DND-41 (cell line): ENCODE measurements around the gene FHOD1.

Source experiments
- ATAC-seq: fragments of 200-7000 bp; cut with Tn5 transposase; 3 replicates; pipeline ENCODE4 v1.9.1; 2021; ENCODE audit warnings: low read depth; ENCODE audit not compliant: insufficient read depth
- DNase-seq: peaks from one replicate; pipeline ENCODE4 v3.0.0-alpha.2; 2020
- H2AFZ ChIP-seq: 2 replicates; pipeline ENCODE4 v1.6.0; 2012; ENCODE audit warnings: low read depth, low read length
- H3K27ac ChIP-seq: 2 replicates; pipeline ENCODE4 v1.5.1; 2012; ENCODE audit warnings: low read length, inconsistent platforms
- H3K27me3 ChIP-seq: fragments of 200-600 bp; sonication (generic); 2 replicates; pipeline ENCODE4 v1.6.0; 2012; ENCODE audit warnings: low read length, mild to moderate bottlenecking, inconsistent platforms; ENCODE audit not compliant: insufficient read depth, poor library complexity
- H3K36me3 ChIP-seq: 2 replicates; pipeline ENCODE4 v1.5.1; 2012; ENCODE audit warnings: low read length, inconsistent platforms; ENCODE audit not compliant: insufficient read depth
- H3K4me1 ChIP-seq: 2 replicates; pipeline ENCODE4 v1.5.1; 2012; ENCODE audit warnings: mild to moderate bottlenecking, low read length; ENCODE audit not compliant: insufficient read depth
- H3K4me2 ChIP-seq: 2 replicates; pipeline ENCODE4 v1.6.0; 2012; ENCODE audit warnings: mild to moderate bottlenecking, moderate library complexity, low read length, inconsistent platforms; ENCODE audit not compliant: insufficient read depth
- H3K4me3 ChIP-seq, 2 experiments: fragments of 200-600 bp in 1 of 2; shearing (Covaris generic) in 1 of 2; 2 replicates each; pipeline ENCODE4 v1.5.1; 2012 to 2016; ENCODE audit warnings: inconsistent platforms in 2 of 2, low read length in 2 of 2, mild to moderate bottlenecking in 2 of 2, low read depth in 1 of 2, moderate library complexity in 1 of 2
- H3K79me2 ChIP-seq: 2 replicates; pipeline ENCODE4 v1.6.0; 2012; ENCODE audit warnings: low read length, inconsistent platforms; ENCODE audit not compliant: insufficient read depth
- H3K9ac ChIP-seq: 2 replicates; pipeline ENCODE4 v1.6.0; 2012; ENCODE audit warnings: low read depth, mild to moderate bottlenecking, inconsistent platforms, low read length, moderate library complexity
- H3K9me3 ChIP-seq: 2 replicates; pipeline ENCODE4 v1.5.1; 2012; ENCODE audit warnings: low read length, moderate library complexity, mild to moderate bottlenecking, inconsistent platforms; ENCODE audit not compliant: insufficient read depth, severe bottlenecking
- H4K20me1 ChIP-seq: 2 replicates; pipeline ENCODE4 v1.6.0; 2012; ENCODE audit warnings: low read length; ENCODE audit not compliant: insufficient read depth
- EZH2 ChIP-seq: IDR thresholded peaks from 3 replicates; pipeline ENCODE4 v1.6.1; 2012; ENCODE audit warnings: borderline replicate concordance, low read depth, mild to moderate bottlenecking, moderate library complexity, low read length, inconsistent platforms; ENCODE audit not compliant: severe bottlenecking
- TF ChIP-seq, protein P1 (sequence below): IDR thresholded peaks from 2 replicates; pipeline ENCODE4 v1.5.1; 2012; ENCODE audit warnings: borderline replicate concordance, low read length, moderate library complexity, mild to moderate bottlenecking; ENCODE audit not compliant: poor library complexity, severe bottlenecking; ENCODE audit errors: extremely low read depth

FHOD1 gene

GRCh38 chr16:67268136-67268579 lies 20.9 kb upstream of the FHOD1 start:
- Histone ChIP-seq H4K20me1 (no peaks in the 10 kb centered on the region), H3K27ac (no peak overlapping the region), H2AFZ (no peak overlapping the region), H3K4me2 (no peak overlapping the region), H3K27me3 (peaks cover 21% of the 10 kb centered on the region), H3K4me1 (no peaks in the 10 kb centered on the region), H3K79me2 (no peaks in the 10 kb centered on the region), H3K9me3 (no peaks in the 10 kb centered on the region), H3K36me3 (no peaks in the 10 kb centered on the region), H3K4me3 (no peak overlapping the region), H3K9ac (no peak overlapping the region)
- DNase-seq (no peak), ATAC-seq (no peak)
- TF ChIP-seq EZH2 = no peak
- TF ChIP-seq, protein P1, sequence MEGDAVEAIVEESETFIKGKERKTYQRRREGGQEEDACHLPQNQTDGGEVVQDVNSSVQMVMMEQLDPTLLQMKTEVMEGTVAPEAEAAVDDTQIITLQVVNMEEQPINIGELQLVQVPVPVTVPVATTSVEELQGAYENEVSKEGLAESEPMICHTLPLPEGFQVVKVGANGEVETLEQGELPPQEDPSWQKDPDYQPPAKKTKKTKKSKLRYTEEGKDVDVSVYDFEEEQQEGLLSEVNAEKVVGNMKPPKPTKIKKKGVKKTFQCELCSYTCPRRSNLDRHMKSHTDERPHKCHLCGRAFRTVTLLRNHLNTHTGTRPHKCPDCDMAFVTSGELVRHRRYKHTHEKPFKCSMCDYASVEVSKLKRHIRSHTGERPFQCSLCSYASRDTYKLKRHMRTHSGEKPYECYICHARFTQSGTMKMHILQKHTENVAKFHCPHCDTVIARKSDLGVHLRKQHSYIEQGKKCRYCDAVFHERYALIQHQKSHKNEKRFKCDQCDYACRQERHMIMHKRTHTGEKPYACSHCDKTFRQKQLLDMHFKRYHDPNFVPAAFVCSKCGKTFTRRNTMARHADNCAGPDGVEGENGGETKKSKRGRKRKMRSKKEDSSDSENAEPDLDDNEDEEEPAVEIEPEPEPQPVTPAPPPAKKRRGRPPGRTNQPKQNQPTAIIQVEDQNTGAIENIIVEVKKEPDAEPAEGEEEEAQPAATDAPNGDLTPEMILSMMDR = no peak

DNA sequence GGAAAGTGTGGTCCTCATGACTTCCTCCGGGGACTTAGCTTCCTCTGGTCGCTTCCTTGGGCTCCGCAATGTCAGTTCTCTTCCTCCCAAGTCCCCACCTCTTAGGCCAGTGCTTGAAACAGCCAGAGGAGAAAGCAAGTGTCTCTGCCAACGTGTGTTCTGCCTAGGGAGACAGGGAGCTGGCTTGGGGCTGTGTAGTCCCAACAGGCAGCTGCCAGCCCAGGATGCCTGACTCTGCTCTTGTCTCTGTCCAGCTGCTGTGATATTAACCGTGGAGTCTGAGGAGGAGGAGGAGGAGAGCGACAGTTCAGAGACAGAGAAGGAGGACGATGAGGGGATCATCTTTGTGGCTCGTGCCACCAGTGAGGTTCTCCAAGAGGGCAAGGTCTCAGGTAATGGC lies 18.6 kb upstream of the FHOD1 start:
- ATAC-seq = no peak
- peaks cover 34% of the 10 kb centered on the region for H3K27me3 ChIP-seq
- H3K4me1 ChIP-seq = no peaks in the 10 kb centered on the region
- H3K27ac ChIP-seq = no peak overlapping the region
- H3K4me2 ChIP-seq = no peak overlapping the region
- no peaks in the 10 kb centered on the region for H3K9me3 ChIP-seq
- no peak overlapping the region for H3K9ac ChIP-seq
- H4K20me1 ChIP-seq = no peaks in the 10 kb centered on the region
- H3K79me2 ChIP-seq = no peaks in the 10 kb centered on the region
- no peak overlapping the region for H2AFZ ChIP-seq
- H3K4me3 ChIP-seq = no peak overlapping the region
- no peaks in the 10 kb centered on the region for H3K36me3 ChIP-seq
- TF ChIP-seq, protein P1 = no peak
- TF ChIP-seq EZH2 = no peak
- no peak for DNase-seq

- Histone ChIP-seq H3K27ac (no peak overlapping the region), H2AFZ (no peak overlapping the region), H4K20me1 (no peaks in the 10 kb centered on the region), H3K9ac (no peak overlapping the region), H3K27me3 (peaks cover 34% of the 10 kb centered on the region), H3K4me2 (no peak overlapping the region), H3K36me3 (no peaks in the 10 kb centered on the region), H3K79me2 (no peaks in the 10 kb centered on the region), H3K4me3 (no peak overlapping the region), H3K4me1 (no peaks in the 10 kb centered on the region), H3K9me3 (no peaks in the 10 kb centered on the region)
- DNase-seq (no peak), ATAC-seq (no peak)
- TF ChIP-seq, protein P1 = no peak
- no peak for TF ChIP-seq EZH2
These were observed 17.6 kb upstream of the FHOD1 start for GRCh38 chr16:67264866-67265265.

- ATAC-seq = no peak; the same call in 2 of the 3 replicates
- no peaks in the 10 kb centered on the region for H3K4me1 ChIP-seq
- H3K27ac ChIP-seq = no peak overlapping the region
- H3K36me3 ChIP-seq = no peaks in the 10 kb centered on the region
- no peaks in the 10 kb centered on the region for H3K79me2 ChIP-seq
- DNase-seq = no peak
- H4K20me1 ChIP-seq = no peaks in the 10 kb centered on the region
- no peaks in the 10 kb centered on the region for H3K9me3 ChIP-seq
- H3K9ac ChIP-seq = no peak overlapping the region
- TF ChIP-seq, protein P1 = peak; percentile 37
- TF ChIP-seq EZH2 = no peak
- H2AFZ ChIP-seq = no peak overlapping the region
- no peak overlapping the region for H3K4me3 ChIP-seq
- H3K27me3 ChIP-seq = peaks cover 34% of the 10 kb centered on the region
- no peak overlapping the region for H3K4me2 ChIP-seq
These were observed 17.0 kb upstream of the FHOD1 start for GRCh38 chr16:67264277-67264676.
